HepG2 (cell line): ENCODE data around the gene ZBP1. TPM values are rescaled to one million over a fixed set of nuclear protein-coding genes. Genes with fewer than 3 reads are reported as not detected.
A peak's percentile ranks its signal among the peaks of the same experiment; 100 is the strongest.

Experiments
- ATAC-seq: fragments of 200-7000 bp; cut with Tn5 transposase; 3 replicates; pipeline ENCODE4 v1.9.1; 2020; ENCODE audit warnings: mild to moderate bottlenecking, moderate library complexity
- BruUV-seq: library from RNA; stranded (reverse); fragments of 400-500 nt; replicated peaks from 2 replicates; lab custom pipeline; 2021; lab: Mats Ljungman, UMichigan
- CTCF ChIA-PET: fragments of 300-600 bp; formaldehyde crosslinking; extraction: SDS; loops from one replicate; lab custom pipeline; 2021; ENCODE audit warnings: low total read pairs, inconsistent platforms, low intra/inter-chr PET ratio; lab: Yijun Ruan, JAX
- POLR2A ChIA-PET: fragments of 350-600 bp; sonication (Branson Sonifier 250); formaldehyde crosslinking; loops from one replicate; lab custom pipeline; 2020; ENCODE audit warnings: antibody characterized with exemption, inconsistent platforms; lab: Yijun Ruan, JAX
- DNase-seq: peaks from one replicate; pipeline ENCODE4 v3.0.0-alpha.2; 2015; ENCODE audit warnings: low spot score
- FAIRE-seq: peaks from 3 replicates; lab custom pipeline; 2011; peaks lifted over from hg19 to GRCh38; lab: Jason Lieb, UNC
- H2AFZ ChIP-seq: one replicate; pipeline ENCODE4 v1.6.1; 2011; ENCODE audit warnings: low read length, inconsistent platforms
- H3K27ac ChIP-seq: fragments of 300-600 bp; 3 replicates; pipeline ENCODE4 v1.8.0; 2011; ENCODE audit warnings: mixed run types, mild to moderate bottlenecking, mixed read lengths, low read length, inconsistent platforms; ENCODE audit not compliant: insufficient read depth; ENCODE audit errors: extremely low read length
- H3K27me3 ChIP-seq, 2 experiments: fragments of 200-600 bp in 1 of 2; 2 replicates in 1 of 2; 3 replicates in 1 of 2; pipeline versions ENCODE4 v1.6.0 to v1.8.0; 2011; ENCODE audit warnings: low read length in 2 of 2, mild to moderate bottlenecking in 2 of 2, moderate library complexity in 2 of 2, inconsistent platforms in 1 of 2; ENCODE audit not compliant: insufficient read depth in 2 of 2, control insufficient read depth in 1 of 2
- H3K36me3 ChIP-seq, 2 experiments: fragments of 200-600 bp in 1 of 2; replicated peaks in 1 of 2; 2 replicates in 1 of 2; 3 replicates in 1 of 2; pipeline versions ENCODE4 v1.5.1 to v1.8.0; 2011; ENCODE audit warnings: low read length in 2 of 2, inconsistent platforms in 1 of 2; ENCODE audit not compliant: insufficient read depth in 2 of 2, control insufficient read depth in 1 of 2
- H3K4me1 ChIP-seq: 2 replicates; pipeline ENCODE4 v1.5.1; 2012; ENCODE audit warnings: low read length, inconsistent platforms; ENCODE audit not compliant: insufficient read depth
- H3K4me2 ChIP-seq: 2 replicates; pipeline ENCODE4 v1.6.0; 2011; ENCODE audit warnings: low read depth, low read length, inconsistent platforms
- H3K4me3 ChIP-seq, 3 experiments: fragments of 200-600 bp in 1 of 3; sonication (generic), shearing (Covaris generic) in 1 of 3; replicated peaks in 1 of 3; 2 replicates each; pipeline ENCODE4 v1.5.1; 2011 to 2016; ENCODE audit warnings: low read length in 3 of 3, inconsistent platforms in 2 of 3, low read depth in 2 of 3, mild to moderate bottlenecking in 2 of 3, control low read depth in 1 of 3, mixed read lengths in 1 of 3; ENCODE audit not compliant: insufficient read depth in 1 of 3
- H3K79me2 ChIP-seq: one replicate; pipeline ENCODE4 v1.6.1; 2011; ENCODE audit warnings: low read length, inconsistent platforms; ENCODE audit not compliant: insufficient read depth
- H3K9ac ChIP-seq: 2 replicates; pipeline ENCODE4 v1.6.0; 2011; ENCODE audit warnings: mild to moderate bottlenecking, low read depth, low read length, inconsistent platforms; ENCODE audit not compliant: insufficient read depth
- H3K9me3 ChIP-seq: 2 replicates; pipeline ENCODE4 v1.5.1; 2012; ENCODE audit warnings: mild to moderate bottlenecking, low read length
- H4K20me1 ChIP-seq: 2 replicates; pipeline ENCODE4 v1.6.0; 2011; ENCODE audit warnings: inconsistent platforms, mild to moderate bottlenecking, low read length, moderate library complexity; ENCODE audit not compliant: insufficient read depth
- ASH2L ChIP-seq: fragments of 300-600, 200-600 bp; sonication (generic); IDR thresholded peaks from 2 replicates; pipeline ENCODE4 v1.7.0; 2017; ENCODE audit warnings: low read depth, mild to moderate bottlenecking, moderate library complexity, mixed read lengths, low read length; ENCODE audit not compliant: insufficient read length
- ATM ChIP-seq: fragments of 450-650 bp; IDR thresholded peaks from 2 replicates; pipeline ENCODE4 v1.7.1; 2017; ENCODE audit warnings: mild to moderate bottlenecking, borderline replicate concordance
- CREB3 ChIP-seq: sonication (generic); formaldehyde crosslinking; IDR thresholded peaks from 2 replicates; pipeline ENCODE4 v1.5.0; 2020; ENCODE audit warnings: missing genetic modification reagents
- EED ChIP-seq: sonication (generic); formaldehyde crosslinking; IDR thresholded peaks from 2 replicates; pipeline ENCODE4 v1.5.0; 2020; ENCODE audit warnings: mild to moderate bottlenecking, missing genetic modification reagents
- FOXK1 ChIP-seq: sonication (generic); formaldehyde crosslinking; IDR thresholded peaks from 2 replicates; pipeline ENCODE4 v1.4.0; 2020; ENCODE audit warnings: low read depth, missing genetic modification reagents, borderline replicate concordance
- KMT2A ChIP-seq: sonication (generic); formaldehyde crosslinking; IDR thresholded peaks from 2 replicates; pipeline ENCODE4 v1.4.0; 2020; ENCODE audit warnings: missing genetic modification reagents
- MLX ChIP-seq: IDR thresholded peaks from 2 replicates; pipeline ENCODE4 v1.6.1; 2016
- PBX3 ChIP-seq: sonication (generic); formaldehyde crosslinking; IDR thresholded peaks from 2 replicates; pipeline ENCODE4 v1.8.1; 2023; ENCODE audit warnings: missing genetic modification reagents, inconsistent platforms, borderline replicate concordance
- PHF20 ChIP-seq: sonication (generic); formaldehyde crosslinking; IDR thresholded peaks from 2 replicates; pipeline ENCODE4 v1.5.0; 2020; ENCODE audit warnings: mild to moderate bottlenecking, missing genetic modification reagents
- SRSF9 ChIP-seq: fragments of 200-400 bp; formaldehyde crosslinking; IDR thresholded peaks from 2 replicates; pipeline ENCODE4 v1.6.1; 2018; ENCODE audit warnings: borderline replicate concordance, mild to moderate bottlenecking, low read depth, low read length; ENCODE audit not compliant: insufficient read depth, poor library complexity, severe bottlenecking
- ZNF468 ChIP-seq: sonication (generic); formaldehyde crosslinking; IDR thresholded peaks from 2 replicates; pipeline ENCODE4 v1.8.0; 2022; ENCODE audit warnings: mild to moderate bottlenecking, moderate library complexity, missing genetic modification reagents
- ZNF761 ChIP-seq: sonication (generic); formaldehyde crosslinking; conservative IDR thresholded peaks from 2 replicates; pipeline ENCODE4 v1.4.0; 2020; ENCODE audit warnings: mild to moderate bottlenecking, missing genetic modification reagents
- ZSCAN5A ChIP-seq: sonication (generic); formaldehyde crosslinking; IDR thresholded peaks from 2 replicates; pipeline ENCODE4 v1.8.0; 2022; ENCODE audit warnings: mild to moderate bottlenecking, missing genetic modification reagents, borderline replicate concordance
- WGBS: methylation state at CpG from one replicate; pipeline ENCODE4 v1.1.6; 2017; ENCODE audit warnings: low lambda C conversion rate; 5-methylcytosine and 5-hydroxymethylcytosine counted together
- in situ Hi-C: cut with HindIII; loops from 2 replicates; pipeline ENCODE4 v1.10.0; 2017; ENCODE audit warnings: low pct_unique_long_range_greater_than_20kb; ENCODE audit not compliant: extremely low pct_ligation_motif_present
- intact Hi-C: fragments of 100-400 bp; cut with micrococcal nuclease; formaldehyde crosslinking; loops from one replicate; pipeline ENCODE4 v1.10.0; 2022; ENCODE audit not compliant: unreplicated experiment
- polyA plus RNA-seq, 8 experiments: library from polyadenylated mRNA; depleted of rRNA in 3 of 8; stranded (reverse) in 7 of 8; unstranded in 1 of 8; fragments of >200 nt; fragmentation: Illumina TruSeq in 4 of 8; extraction: Trizol in 4 of 8; gene quantifications; 2 replicates each; pipeline versions ENCODE4 v1.2.1 to v1.2.3, GENCODE V29; 2011 to 2016; ENCODE audit warnings: low read depth in 4 of 8, missing spikeins in 1 of 8, mixed read lengths in 1 of 8; ENCODE audit not compliant: insufficient read depth in 1 of 8
- total RNA-seq, 5 experiments: library from RNA; depleted of rRNA; stranded (reverse); fragments of >200 nt; fragmentation: Illumina TruSeq; extraction: Trizol; gene quantifications; 2 replicates each; pipeline ENCODE4 v1.2.3, GENCODE V29; 2016; ENCODE audit warnings: low read depth in 1 of 5

Gene ZBP1
- total and polyA plus RNA-seq, 2 of the 13 experiments (the other 11 are each of a cell fraction or from before 2014, with no cell fraction given) = not detected

- TF ChIP-seq EED (CRISPR knock-in tag) (0 out of 2 replicates have a peak, but pooled peaks have one; percentile 25), SRSF9 (no peak)
Observed at GRCh38 chr20:57558614-57559288, 61.5 kb downstream of the ZBP1 start (continued).

GRCh38 chr20:57557926-57558613 lies 62.2 kb downstream of the ZBP1 start:
- H2AFZ ChIP-seq = no peak overlapping the region
- DNase-seq = no peak
- POLR2A ChIA-PET = interaction anchor here (0.9 to 5.6 kb wide), 9 partner anchors 10 to 34 kb away, joined by 3 to 96 read pairs (median 10); no protein-coding TSS in a partner anchor
- TF ChIP-seq KMT2A (CRISPR knock-in tag) (no peak), CREB3 (no peak), MLX (CRISPR knock-in tag) (no peak), ZNF761 (no peak), ZNF468 (CRISPR knock-in tag) (no peak), FOXK1 (peak; percentile 25; the same call in 1 of the 2 replicates), ZSCAN5A (CRISPR knock-in tag) (no peak), PBX3 (CRISPR knock-in tag) (no peak), PHF20 (CRISPR knock-in tag) (0 out of 2 replicates have a peak, but pooled peaks have one; percentile 13), ATM (no peak), ASH2L (no peak)

More at GRCh38 chr20:57557926-57558613, 62.2 kb downstream of the ZBP1 start:
- intact Hi-C loops = loop anchor here (5.0 kb wide), 1 partner anchor 34 kb away; no protein-coding TSS in a partner anchor
- Histone ChIP-seq H3K9ac (peak overlapping the region; percentile 61; the same call in 1 of the 2 replicates), H3K4me3 (peak overlapping the region in 2 of 3 experiments; percentile 19 to 57; a peak in 4 of 6 replicates), H3K27me3 (peaks cover 7 to 25% of the 10 kb centered on the region in 2 experiments), H3K27ac (peak overlapping the region; percentile 80), H3K79me2 (peaks cover 10% of the 10 kb centered on the region), H4K20me1 (no peaks in the 10 kb centered on the region; the same call in 1 of the 2 replicates), H3K4me1 (peaks cover 89% of the 10 kb centered on the region), H3K9me3 (no peaks in the 10 kb centered on the region), H3K36me3 (peaks cover 0 to 7% of the 10 kb centered on the region in 2 experiments; a peak in 2 of 5 replicates), H3K4me2 (peak overlapping the region; percentile 77)
- FAIRE-seq (peak; percentile 55), ATAC-seq (no peak)
- in situ Hi-C loops = no loop called here
- 13% methylated on average over 9 of the region's 9 CpGs for WGBS
- CTCF ChIA-PET = no interaction called here
- TSS peak; percentile 63 for BruUV-seq
